Lower leg skin (tissue), 3 donors: Measurements from ENCODE around the gene SAMD3.

Source experiments
- CTCF ChIP-seq, 3 donors: fragments of 450-650 bp; IDR thresholded peaks; one replicate each; pipeline ENCODE4 v1.5.1; 2016; ENCODE audit warnings: antibody characterized with exemption in 3 of 3, mild to moderate bottlenecking in 3 of 3, moderate library complexity in 2 of 3
- POLR2A ChIP-seq, 2 donors: fragments of 450-650 bp; IDR thresholded peaks; one replicate each; pipeline ENCODE4 v1.6.1; 2016 to 2017; ENCODE audit warnings: antibody characterized with exemption in 2 of 2, mild to moderate bottlenecking in 1 of 2, moderate library complexity in 1 of 2

DNA sequence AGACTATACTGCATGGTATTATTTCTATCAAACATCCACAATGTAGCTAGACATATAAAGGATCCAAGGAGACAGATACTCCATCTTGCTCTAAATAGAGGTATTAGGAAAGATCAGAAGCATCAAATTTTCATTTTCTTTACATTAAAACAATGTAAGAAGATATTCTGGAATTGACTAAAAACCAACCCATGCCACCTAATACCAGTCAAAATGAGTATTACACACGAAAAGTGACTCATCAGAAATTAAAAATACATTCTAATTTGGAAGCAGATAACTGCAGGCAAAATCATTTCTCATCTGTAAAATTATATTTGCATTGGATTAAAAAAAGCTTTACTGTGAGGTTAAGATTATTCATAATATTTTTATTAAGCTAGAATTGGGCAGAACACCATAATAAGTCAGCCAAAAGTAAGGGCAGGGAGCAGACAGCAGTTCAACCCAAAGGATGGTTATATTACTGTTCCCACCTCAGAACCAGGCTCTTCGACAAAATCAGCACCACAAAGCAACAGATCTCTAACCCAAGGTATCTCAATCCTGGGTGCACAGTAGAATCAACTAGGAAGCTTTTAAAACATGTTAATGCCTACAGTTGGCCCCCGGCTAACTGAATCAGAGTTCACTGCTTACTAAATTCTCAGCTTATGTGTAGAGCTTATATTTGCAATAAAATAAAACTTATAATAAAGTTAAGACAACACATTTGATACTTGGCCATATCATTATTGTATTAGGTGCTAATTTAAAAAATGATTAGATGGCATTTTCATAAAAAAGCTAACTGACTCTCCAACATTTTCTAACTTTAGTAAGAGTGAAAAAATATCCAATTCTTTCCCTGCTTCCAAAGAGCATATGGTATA lies 35.2 kb downstream of the SAMD3 start:
- no peak for TF ChIP-seq CTCF (IDR thresholded peaks at IDR 0.05)
- no peak for TF ChIP-seq POLR2A (IDR thresholded peaks at IDR 0.05)
